Measurements from ENCODE around the gene HS1BP3. TPM values are rescaled to one million over a fixed set of nuclear protein-coding genes. Genes with fewer than 3 reads are reported as not detected.

The HS1BP3 gene
- polyA plus RNA-seq, 4 donors, result 18.5 to 39.7 (median 23.4) TPM

GRCh38 chr2:20691076-20691734, 40.3 kb upstream of the HS1BP3 start:
- FAIRE-seq (no peak), DNase-seq (no peak)
- H3K4me1 ChIP-seq (ENCODE audit: control insufficient read depth in 3 of 3, insufficient read depth in 2 of 3, low read depth in 1 of 3, low read length in 2 of 3), result no peaks in the 10 kb centered on the region
- H3K27ac ChIP-seq (ENCODE audit: low read depth in 1 of 3, low read length in 2 of 3), result no peak overlapping the region
- peaks cover 0 to 26% (median 0%) of the 10 kb centered on the region in 3 donors for H3K36me3 ChIP-seq (ENCODE audit: control insufficient read depth in 3 of 3, insufficient read depth in 2 of 3, low read depth in 1 of 3, low read length in 3 of 3)
- 79 to 89% (median 87%) methylated on average over 6 of the region's 6 CpGs for WGBS, 3 donors
- no peak overlapping the region for H3K4me3 ChIP-seq (ENCODE audit: low read depth in 1 of 3, low read length in 3 of 3)
- H3K27me3 ChIP-seq (ENCODE audit: control insufficient read depth in 3 of 3, insufficient read depth in 3 of 3, low read length in 3 of 3), result no peaks in the 10 kb centered on the region
- H3K9me3 ChIP-seq (ENCODE audit: control insufficient read depth in 2 of 2, insufficient read depth in 1 of 2, low read depth in 1 of 2, low read length in 1 of 2), result peaks cover 0 to 3% of the 10 kb centered on the region in 2 donors

- Histone ChIP-seq H3K9me3 (ENCODE audit: control insufficient read depth in 2 of 2, insufficient read depth in 1 of 2, low read depth in 1 of 2, low read length in 1 of 2) (peaks cover 0 to 3% of the 10 kb centered on the region in 2 donors), H3K27me3 (ENCODE audit: control insufficient read depth in 3 of 3, insufficient read depth in 3 of 3, low read length in 3 of 3) (no peaks in the 10 kb centered on the region), H3K27ac (ENCODE audit: low read depth in 1 of 3, low read length in 2 of 3) (no peak overlapping the region), H3K4me1 (ENCODE audit: control insufficient read depth in 3 of 3, insufficient read depth in 2 of 3, low read depth in 1 of 3, low read length in 2 of 3) (no peaks in the 10 kb centered on the region), H3K36me3 (ENCODE audit: control insufficient read depth in 3 of 3, insufficient read depth in 2 of 3, low read depth in 1 of 3, low read length in 3 of 3) (peaks cover 0 to 21% (median 0%) of the 10 kb centered on the region in 3 donors), H3K4me3 (ENCODE audit: low read depth in 1 of 3, low read length in 3 of 3) (no peak overlapping the region)
- no peak for FAIRE-seq
- WGBS, 3 donors, result 63 to 82% (median 74%) methylated on average over 11 of the region's 11 CpGs
- DNase-seq, result peak in 1 of 2 donors; percentile 23
These were observed 38.7 kb upstream of the HS1BP3 start for GRCh38 chr2:20689428-20690264.

DNA sequence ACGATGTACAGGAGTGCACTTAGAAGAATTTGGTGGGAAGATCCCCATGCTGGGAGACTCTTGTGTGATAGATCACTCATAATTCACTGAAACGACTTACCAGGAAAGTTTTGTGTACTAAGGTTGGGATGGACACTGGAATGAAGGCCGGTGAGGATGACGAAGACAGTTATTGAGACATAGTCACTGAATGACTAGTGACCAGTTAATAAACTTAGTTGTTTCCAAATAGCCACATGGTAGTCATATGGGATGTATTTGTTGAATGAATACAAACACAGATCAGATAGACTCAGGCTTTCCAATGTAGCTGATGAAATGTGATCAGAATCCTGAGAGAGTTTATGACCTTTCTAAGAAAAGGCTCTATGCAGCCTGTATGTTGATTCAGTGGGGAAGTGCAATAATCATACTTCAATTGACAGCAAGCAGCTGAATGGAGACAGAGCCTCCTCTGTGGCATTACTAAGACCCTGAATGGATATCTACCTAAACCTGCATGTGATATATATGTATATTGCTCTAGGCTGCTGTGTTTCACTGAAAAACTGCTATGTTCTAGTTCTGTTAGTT, 36.4 kb upstream of the HS1BP3 start:
- no peak for DNase-seq
- Histone ChIP-seq H3K4me3 (ENCODE audit: low read depth in 1 of 3, low read length in 3 of 3) (no peak overlapping the region), H3K4me1 (ENCODE audit: control insufficient read depth in 3 of 3, insufficient read depth in 2 of 3, low read depth in 1 of 3, low read length in 2 of 3) (no peaks in the 10 kb centered on the region), H3K27me3 (ENCODE audit: control insufficient read depth in 3 of 3, insufficient read depth in 3 of 3, low read length in 3 of 3) (no peaks in the 10 kb centered on the region), H3K36me3 (ENCODE audit: control insufficient read depth in 3 of 3, insufficient read depth in 2 of 3, low read depth in 1 of 3, low read length in 3 of 3) (peaks cover 0 to 24% (median 2%) of the 10 kb centered on the region in 3 donors), H3K9me3 (ENCODE audit: control insufficient read depth in 2 of 2, insufficient read depth in 1 of 2, low read depth in 1 of 2, low read length in 1 of 2) (peaks cover 0 to 3% of the 10 kb centered on the region in 2 donors), H3K27ac (ENCODE audit: low read depth in 1 of 3, low read length in 2 of 3) (no peak overlapping the region)
- FAIRE-seq, result no peak
- 95 to 97% (median 95%) methylated on average over 4 of the region's 4 CpGs for WGBS, 3 donors

- DNase-seq, result no peak
- H3K36me3 ChIP-seq (ENCODE audit: control insufficient read depth in 3 of 3, insufficient read depth in 2 of 3, low read depth in 1 of 3, low read length in 3 of 3), result peaks cover 0 to 42% (median 2%) of the 10 kb centered on the region in 3 donors
- no peak for FAIRE-seq
- no peaks in the 10 kb centered on the region for H3K27me3 ChIP-seq (ENCODE audit: control insufficient read depth in 3 of 3, insufficient read depth in 3 of 3, low read length in 3 of 3)
- no peak overlapping the region for H3K4me3 ChIP-seq (ENCODE audit: low read depth in 1 of 3, low read length in 3 of 3)
- 81 to 90% (median 85%) methylated on average over 6 of the region's 6 CpGs for WGBS, 3 donors
- H3K4me1 ChIP-seq (ENCODE audit: control insufficient read depth in 3 of 3, insufficient read depth in 2 of 3, low read depth in 1 of 3, low read length in 2 of 3), result no peaks in the 10 kb centered on the region
- peaks cover 0 to 3% of the 10 kb centered on the region in 2 donors for H3K9me3 ChIP-seq (ENCODE audit: control insufficient read depth in 2 of 2, insufficient read depth in 1 of 2, low read depth in 1 of 2, low read length in 1 of 2)
- no peak overlapping the region for H3K27ac ChIP-seq (ENCODE audit: low read depth in 1 of 3, low read length in 2 of 3)
These were observed 33.7 kb upstream of the HS1BP3 start for GRCh38 chr2:20684581-20685063.

DNA sequence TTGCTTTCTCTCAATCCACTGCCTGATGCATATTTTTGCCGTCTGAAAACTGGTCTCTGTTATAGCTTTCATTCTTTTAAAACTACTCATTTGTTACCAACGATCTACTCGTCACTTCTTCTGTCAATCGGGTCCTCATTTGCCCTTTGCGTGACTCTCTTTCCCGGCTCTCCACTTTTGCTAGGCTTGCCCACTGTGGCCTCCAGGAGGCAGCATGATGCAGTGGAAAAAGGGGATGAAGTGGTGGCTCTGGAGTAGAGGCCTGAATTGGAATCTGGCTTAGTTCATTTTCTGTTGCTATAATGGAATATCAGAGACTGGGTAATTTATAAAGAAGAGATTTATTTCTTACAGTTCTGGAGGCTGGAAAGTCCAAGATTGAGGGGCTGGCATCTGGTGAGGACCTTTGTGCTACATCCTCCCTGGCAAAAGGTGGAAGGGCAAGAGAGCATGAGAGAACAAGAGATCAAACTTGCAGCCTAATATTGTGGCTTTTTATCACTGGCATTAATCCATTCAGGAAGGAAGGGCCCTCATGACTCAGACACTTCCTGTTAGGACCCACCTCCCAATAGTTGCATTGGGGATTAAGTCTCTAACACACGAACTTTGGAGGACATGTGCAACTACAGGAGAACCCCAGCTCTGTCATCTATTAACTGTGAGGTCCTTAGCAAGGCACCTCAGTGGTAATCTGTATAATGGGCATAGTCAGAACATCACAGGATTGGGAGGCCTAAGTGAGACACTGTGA, 31.4 kb upstream of the HS1BP3 start:
- Histone ChIP-seq H3K9me3 (ENCODE audit: control insufficient read depth in 2 of 2, insufficient read depth in 1 of 2, low read depth in 1 of 2, low read length in 1 of 2) (no peaks in the 10 kb centered on the region), H3K27ac (ENCODE audit: low read depth in 1 of 3, low read length in 2 of 3) (no peak overlapping the region), H3K27me3 (ENCODE audit: control insufficient read depth in 3 of 3, insufficient read depth in 3 of 3, low read length in 3 of 3) (no peaks in the 10 kb centered on the region), H3K4me3 (ENCODE audit: low read depth in 1 of 3, low read length in 3 of 3) (no peak overlapping the region), H3K4me1 (ENCODE audit: control insufficient read depth in 3 of 3, insufficient read depth in 2 of 3, low read depth in 1 of 3, low read length in 2 of 3) (no peaks in the 10 kb centered on the region), H3K36me3 (ENCODE audit: control insufficient read depth in 3 of 3, insufficient read depth in 2 of 3, low read depth in 1 of 3, low read length in 3 of 3) (peaks cover 0 to 50% (median 2%) of the 10 kb centered on the region in 3 donors)
- DNase-seq (peak in 1 of 2 donors; percentile 24), FAIRE-seq (no peak)
- WGBS, 3 donors, result 78 to 86% (median 83%) methylated on average over 7 of the region's 7 CpGs

DNA sequence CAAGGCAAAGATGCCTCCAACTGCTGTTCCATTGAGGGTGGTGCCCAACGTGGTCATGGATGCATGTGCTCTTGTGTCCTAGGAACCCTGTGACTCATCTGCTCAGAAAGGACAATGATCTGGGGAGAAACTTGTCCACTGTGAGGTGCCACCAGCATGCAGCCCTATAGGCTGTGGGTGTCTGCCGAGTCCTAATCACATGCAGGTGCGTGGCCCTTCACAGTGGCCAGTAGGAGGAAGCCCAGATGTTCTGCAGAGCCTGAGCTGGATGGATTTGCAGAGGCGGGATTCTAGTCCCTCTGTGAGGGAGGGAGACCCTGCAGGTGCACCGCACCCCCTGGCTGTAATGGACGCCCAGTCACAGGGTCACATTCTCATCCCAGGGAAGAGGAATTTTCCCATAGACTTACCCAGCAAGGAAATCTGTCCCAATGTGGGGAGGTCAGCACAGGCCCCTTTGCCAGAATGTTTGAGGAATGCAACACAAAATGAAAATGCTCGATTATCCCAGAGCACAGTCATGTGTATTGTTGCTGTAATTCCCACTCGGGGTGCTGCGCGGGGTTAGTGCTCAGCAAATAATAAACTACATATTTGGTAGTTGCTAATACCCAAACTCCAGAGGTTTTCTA, 30.0 kb upstream of the HS1BP3 start:
- Histone ChIP-seq H3K4me3 (ENCODE audit: low read depth in 1 of 3, low read length in 3 of 3) (no peak overlapping the region), H3K4me1 (ENCODE audit: control insufficient read depth in 3 of 3, insufficient read depth in 2 of 3, low read depth in 1 of 3, low read length in 2 of 3) (peaks cover 0 to 8% (median 0%) of the 10 kb centered on the region in 3 donors), H3K36me3 (ENCODE audit: control insufficient read depth in 3 of 3, insufficient read depth in 2 of 3, low read depth in 1 of 3, low read length in 3 of 3) (peaks cover 0 to 45% (median 2%) of the 10 kb centered on the region in 3 donors), H3K27me3 (ENCODE audit: control insufficient read depth in 3 of 3, insufficient read depth in 3 of 3, low read length in 3 of 3) (no peaks in the 10 kb centered on the region), H3K27ac (ENCODE audit: low read depth in 1 of 3, low read length in 2 of 3) (no peak overlapping the region), H3K9me3 (ENCODE audit: control insufficient read depth in 2 of 2, insufficient read depth in 1 of 2, low read depth in 1 of 2, low read length in 1 of 2) (no peaks in the 10 kb centered on the region)
- no peak for FAIRE-seq
- DNase-seq, result no peak
- 90 to 94% (median 92%) methylated on average over 10 of the region's 10 CpGs for WGBS, 3 donors

GRCh38 chr2:20678780-20679179, 27.9 kb upstream of the HS1BP3 start:
- DNase-seq (no peak), FAIRE-seq (no peak)
- 90 to 95% (median 90%) methylated on average over 2 of the region's 2 CpGs for WGBS, 3 donors
- Histone ChIP-seq H3K27ac (ENCODE audit: low read depth in 1 of 3, low read length in 2 of 3) (no peak overlapping the region), H3K4me3 (ENCODE audit: low read depth in 1 of 3, low read length in 3 of 3) (no peak overlapping the region), H3K27me3 (ENCODE audit: control insufficient read depth in 3 of 3, insufficient read depth in 3 of 3, low read length in 3 of 3) (peaks cover 0 to 11% (median 3%) of the 10 kb centered on the region in 3 donors), H3K36me3 (ENCODE audit: control insufficient read depth in 3 of 3, insufficient read depth in 2 of 3, low read depth in 1 of 3, low read length in 3 of 3) (peaks cover 0 to 41% (median 0%) of the 10 kb centered on the region in 3 donors), H3K9me3 (ENCODE audit: control insufficient read depth in 2 of 2, insufficient read depth in 1 of 2, low read depth in 1 of 2, low read length in 1 of 2) (no peaks in the 10 kb centered on the region), H3K4me1 (ENCODE audit: control insufficient read depth in 3 of 3, insufficient read depth in 2 of 3, low read depth in 1 of 3, low read length in 2 of 3) (peaks cover 0 to 18% (median 0%) of the 10 kb centered on the region in 3 donors)

Data from small intestine (tissue), 7 donors.